GM12872 (cell line): ENCODE results near the gene TELO2.

Experiments
- TF ChIP-seq, protein P1 (sequence below): IDR thresholded peaks from 3 replicates; pipeline ENCODE4 v1.5.1; 2011; ENCODE audit warnings: low read depth, mild to moderate bottlenecking, low read length, moderate library complexity; ENCODE audit not compliant: insufficient read depth

TELO2 gene

DNA sequence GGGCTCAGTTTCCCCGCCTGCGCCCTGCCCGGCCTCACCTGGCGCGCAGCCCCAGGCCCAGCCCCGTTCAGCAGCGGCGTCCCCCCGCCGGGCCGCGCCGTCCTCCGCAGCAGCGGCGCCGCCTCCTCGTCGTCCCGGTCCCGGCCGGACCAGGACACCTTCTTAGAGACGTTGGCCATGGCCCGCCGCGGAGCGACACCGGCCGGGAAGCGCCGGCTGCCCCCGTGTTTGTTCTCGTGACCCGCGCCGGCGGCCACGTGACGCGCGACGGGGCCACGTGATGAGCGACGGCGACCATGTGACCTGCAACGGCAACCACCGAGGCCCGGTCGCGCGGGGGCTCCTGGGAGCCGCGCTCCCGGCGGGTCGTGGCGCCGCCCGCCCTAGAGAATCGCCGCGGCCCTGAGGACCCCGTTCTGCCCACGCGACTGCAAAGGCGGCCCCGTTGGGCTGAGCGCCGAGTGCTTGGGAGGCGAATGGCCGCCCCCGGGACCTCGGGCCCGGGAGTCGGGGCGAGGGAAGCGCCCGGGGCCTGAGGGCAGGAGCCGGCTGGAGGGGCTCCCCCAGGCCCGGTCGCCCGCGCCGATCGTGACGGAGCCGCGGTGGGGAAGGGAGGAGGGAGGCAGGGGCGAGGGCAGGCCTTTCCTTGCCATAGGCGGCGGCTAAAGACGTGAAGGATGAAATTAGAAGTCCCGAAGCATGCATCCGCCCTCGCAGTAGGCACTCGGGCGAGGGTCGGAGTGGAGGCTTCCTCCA lies 18.2 kb upstream of the TELO2 start, which contains the start of gene CLCN7:
Gene CLCN7 (minus strand): TSS at position 233 of the 756 bp plus-strand sequence. CDS start 54 bp downstream, at position 179.
- TF ChIP-seq, protein P1, sequence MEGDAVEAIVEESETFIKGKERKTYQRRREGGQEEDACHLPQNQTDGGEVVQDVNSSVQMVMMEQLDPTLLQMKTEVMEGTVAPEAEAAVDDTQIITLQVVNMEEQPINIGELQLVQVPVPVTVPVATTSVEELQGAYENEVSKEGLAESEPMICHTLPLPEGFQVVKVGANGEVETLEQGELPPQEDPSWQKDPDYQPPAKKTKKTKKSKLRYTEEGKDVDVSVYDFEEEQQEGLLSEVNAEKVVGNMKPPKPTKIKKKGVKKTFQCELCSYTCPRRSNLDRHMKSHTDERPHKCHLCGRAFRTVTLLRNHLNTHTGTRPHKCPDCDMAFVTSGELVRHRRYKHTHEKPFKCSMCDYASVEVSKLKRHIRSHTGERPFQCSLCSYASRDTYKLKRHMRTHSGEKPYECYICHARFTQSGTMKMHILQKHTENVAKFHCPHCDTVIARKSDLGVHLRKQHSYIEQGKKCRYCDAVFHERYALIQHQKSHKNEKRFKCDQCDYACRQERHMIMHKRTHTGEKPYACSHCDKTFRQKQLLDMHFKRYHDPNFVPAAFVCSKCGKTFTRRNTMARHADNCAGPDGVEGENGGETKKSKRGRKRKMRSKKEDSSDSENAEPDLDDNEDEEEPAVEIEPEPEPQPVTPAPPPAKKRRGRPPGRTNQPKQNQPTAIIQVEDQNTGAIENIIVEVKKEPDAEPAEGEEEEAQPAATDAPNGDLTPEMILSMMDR = no peak

DNA sequence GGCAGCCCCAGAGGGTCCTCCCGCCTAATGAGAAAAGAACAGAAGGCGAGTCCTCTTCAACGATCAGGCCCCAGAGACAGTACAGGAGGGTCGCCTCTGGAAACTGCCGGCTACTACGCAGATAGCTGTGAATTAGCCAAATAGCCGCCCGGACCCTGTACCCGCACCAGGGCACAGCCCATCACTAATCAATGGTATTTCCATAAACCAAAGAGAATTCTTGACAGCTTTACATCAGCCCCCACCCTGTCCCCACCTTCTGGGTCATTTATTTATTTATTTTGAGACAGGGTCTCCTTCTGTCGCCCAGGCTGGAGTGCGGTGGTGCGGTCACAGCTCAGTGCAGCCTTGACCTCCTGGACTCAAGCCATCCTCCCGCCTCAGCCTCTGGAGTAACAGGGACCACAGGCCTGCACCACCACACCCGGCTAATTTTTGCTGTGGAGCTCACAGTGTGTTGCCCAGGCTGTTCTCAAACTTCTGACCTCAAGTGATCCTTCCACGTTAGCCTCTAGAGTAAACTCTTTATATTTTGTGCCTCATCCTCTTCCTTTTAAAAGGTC lies 17.5 kb upstream of the TELO2 start:
- TF ChIP-seq, protein P1 = no peak

DNA sequence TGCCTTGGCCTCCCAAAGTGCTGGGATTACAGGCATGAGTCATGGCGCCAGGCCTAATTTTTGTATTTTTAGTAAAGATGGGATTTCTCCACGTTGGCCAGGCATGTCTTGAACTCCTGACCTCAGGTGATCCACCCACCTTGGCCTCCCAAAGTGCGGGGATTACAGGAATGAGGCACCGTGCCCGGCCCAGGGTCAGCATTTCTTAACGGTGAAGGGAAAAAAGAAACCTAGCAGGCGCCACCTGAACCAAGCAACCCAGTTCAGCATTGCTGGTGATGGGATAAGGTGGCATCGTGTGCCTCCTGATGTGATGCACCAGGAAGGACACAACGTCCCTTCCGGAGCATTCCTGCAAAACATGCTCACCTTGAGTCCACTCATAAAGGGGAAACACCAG lies 16.1 kb upstream of the TELO2 start:
- TF ChIP-seq, protein P1 = no peak

DNA sequence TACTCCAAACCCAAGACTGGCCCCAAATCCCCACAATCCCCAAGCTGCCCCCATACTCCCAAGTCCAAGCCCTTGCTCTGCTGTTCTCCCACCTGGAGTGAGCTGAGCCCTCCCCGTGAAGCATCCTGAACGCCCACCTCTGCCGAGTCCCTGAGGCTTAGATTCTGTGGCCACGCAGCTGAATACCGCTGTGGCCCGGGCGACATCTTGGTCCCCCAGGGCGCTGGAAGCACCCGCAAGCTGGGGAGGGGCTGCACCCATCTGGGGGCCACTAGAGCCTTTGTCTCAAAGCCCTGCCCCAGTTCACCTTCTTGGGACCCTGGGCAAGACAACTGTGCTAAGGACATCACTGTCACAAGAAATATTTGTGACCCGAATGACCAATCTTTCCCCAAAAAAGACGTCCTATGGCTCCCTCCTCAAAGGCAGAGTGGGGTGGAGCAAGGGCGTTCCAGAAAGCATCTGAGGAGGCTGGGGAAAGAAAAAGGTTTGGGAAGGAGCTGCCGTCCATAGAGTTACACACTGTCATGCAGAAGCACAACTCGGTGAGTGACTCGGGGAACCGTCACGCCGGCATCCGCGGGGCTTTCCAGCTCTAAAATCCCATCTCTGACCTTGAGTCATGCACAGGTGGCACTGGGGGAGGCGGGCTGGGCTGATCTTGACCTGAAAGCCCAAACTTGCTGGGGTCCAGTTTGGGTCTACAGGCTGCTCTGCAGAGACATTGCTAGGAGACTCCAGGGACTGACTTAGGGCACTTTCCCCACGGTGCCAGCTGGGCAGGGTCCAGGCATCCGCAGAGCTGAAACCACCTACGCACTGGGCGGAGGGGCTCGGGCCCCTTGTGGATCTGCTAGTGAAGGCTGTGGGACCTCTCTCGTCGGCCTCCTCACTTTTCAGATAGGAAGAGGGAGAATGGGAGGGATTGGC lies 11.0 kb upstream of the TELO2 start:
- TF ChIP-seq, protein P1 = no peak

DNA sequence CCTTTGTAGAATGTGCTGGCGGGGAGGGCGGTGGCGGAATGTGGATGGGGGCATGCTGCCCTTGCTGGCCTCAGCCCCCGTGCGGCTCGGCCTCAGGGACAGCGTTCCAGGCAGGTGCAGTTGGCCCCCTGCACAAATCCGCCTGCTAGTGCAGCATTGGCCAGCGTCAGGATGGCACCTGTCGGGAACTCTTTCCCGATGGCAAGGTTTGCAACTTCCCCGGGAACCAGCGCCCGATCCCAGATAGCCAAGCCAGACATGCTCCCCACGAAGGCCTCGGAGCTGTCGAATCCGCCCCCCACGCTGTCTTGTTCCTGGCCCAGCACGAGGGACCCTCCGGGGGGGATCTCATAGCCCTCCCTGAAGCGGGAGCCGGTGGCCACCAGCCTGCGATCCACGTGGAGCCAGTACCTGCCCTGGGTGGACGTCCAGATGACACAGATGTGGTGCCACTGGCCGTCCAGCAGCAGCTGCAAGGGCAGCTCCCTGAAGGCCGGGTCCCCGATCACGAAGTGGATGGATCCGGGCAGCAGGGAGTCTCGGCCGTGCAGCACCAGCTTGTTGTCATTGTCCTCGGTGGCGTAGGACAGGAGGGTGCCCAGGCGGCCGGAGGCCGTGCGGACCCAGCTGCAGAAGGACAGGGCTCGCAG lies 7.2 kb upstream of the TELO2 start:
- TF ChIP-seq, protein P1 = no peak

DNA sequence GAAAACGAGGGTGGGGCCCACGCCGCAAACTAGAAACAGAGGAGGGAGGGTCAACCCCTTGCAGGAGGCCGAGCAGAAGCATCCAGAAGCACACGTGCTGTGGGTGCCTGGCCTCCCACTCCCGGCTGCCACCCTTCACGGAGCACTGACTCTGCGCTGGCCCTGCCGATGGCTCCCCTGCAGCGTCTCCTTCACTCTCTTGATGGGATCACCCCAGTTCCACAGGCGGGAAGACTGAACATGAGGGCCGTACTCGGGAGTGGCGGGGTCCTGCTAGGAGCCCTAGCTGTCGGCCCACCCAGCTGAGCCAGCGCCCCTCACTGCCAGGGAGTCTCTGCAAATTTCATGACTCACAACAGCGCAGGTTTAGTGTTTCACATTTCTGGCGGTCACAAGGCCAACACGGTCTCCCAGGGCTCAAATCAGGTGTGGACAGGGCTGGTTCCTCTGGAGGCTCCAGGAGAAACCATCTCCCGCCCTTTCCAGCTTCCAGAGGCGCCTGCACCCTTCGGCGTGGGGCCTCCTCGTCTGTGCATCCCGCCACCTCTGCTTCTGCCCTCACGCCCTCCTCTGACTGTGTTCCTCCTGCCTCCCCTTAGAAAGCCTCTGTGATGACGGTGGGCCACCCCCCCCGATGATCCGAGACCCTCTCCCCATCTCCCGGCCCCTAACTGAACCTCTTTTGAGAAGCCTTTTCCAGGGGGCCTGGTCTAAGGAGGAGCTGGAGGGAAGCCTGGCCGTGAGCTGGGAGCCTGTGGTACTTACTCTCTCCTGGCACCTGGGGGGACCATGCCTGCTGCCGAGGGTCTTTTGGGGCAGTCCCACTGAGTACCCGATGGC lies 6.4 kb upstream of the TELO2 start:
- TF ChIP-seq, protein P1 = no peak
